Neural progenitor cell (in vitro differentiated cells): ENCODE results near the gene TSC2. TPM values are rescaled to one million over a fixed set of nuclear protein-coding genes. Genes with fewer than 3 reads are reported as not detected.
A peak's percentile ranks its signal among the peaks of the same experiment; 100 is the strongest.
"Not testable (repeated sequence)": the region's sequence is repeated elsewhere in the genome, so short reads cannot be mapped to it uniquely, and the experiment has no call there.

Source experiments
- DNase-seq: peaks from one replicate; pipeline ENCODE4 v3.0.0-alpha.2; 2016; ENCODE audit warnings: low spot score
- H2AFZ ChIP-seq: fragments of 200-600 bp; sonication (generic); replicated peaks from 2 replicates; pipeline ENCODE4 v1.6.1; 2016; ENCODE audit warnings: antibody characterized with exemption
- H3F3A ChIP-seq: fragments of 200-600 bp; sonication (generic); 2 replicates; pipeline ENCODE4 v1.6.1; 2016; ENCODE audit warnings: antibody characterized with exemption, low read depth
- H3K27ac ChIP-seq: fragments of 200-600 bp; sonication (generic); 2 replicates; pipeline ENCODE4 v1.5.1; 2016; ENCODE audit warnings: mild to moderate bottlenecking
- H3K27me3 ChIP-seq: fragments of 200-600 bp; sonication (generic); 2 replicates; pipeline ENCODE4 v1.6.1; 2016; ENCODE audit warnings: mild to moderate bottlenecking, moderate library complexity
- H3K36me3 ChIP-seq: fragments of 200-600 bp; sonication (generic); 2 replicates; pipeline ENCODE4 v1.5.1; 2016
- H3K4me1 ChIP-seq: fragments of 200-600 bp; sonication (generic); 2 replicates; pipeline ENCODE4 v1.6.1; 2016; ENCODE audit warnings: mixed run types
- H3K4me2 ChIP-seq: fragments of 200-600 bp; sonication (generic); 2 replicates; pipeline ENCODE4 v1.6.1; 2016
- H3K4me3 ChIP-seq: fragments of 200-600 bp; sonication (generic); 2 replicates; pipeline ENCODE4 v1.5.1; 2016
- H3K79me2 ChIP-seq: fragments of 200-600 bp; sonication (generic); 2 replicates; pipeline ENCODE4 v1.6.1; 2016; ENCODE audit warnings: low read depth
- H3K9ac ChIP-seq: fragments of 200-600 bp; sonication (generic); 2 replicates; pipeline ENCODE4 v1.6.1; 2016
- H3K9me3 ChIP-seq: fragments of 200-600 bp; sonication (generic); 2 replicates; pipeline ENCODE4 v1.5.1; 2016; ENCODE audit warnings: low read depth
- H4K20me1 ChIP-seq: fragments of 200-600 bp; sonication (generic); 2 replicates; pipeline ENCODE4 v1.6.1; 2016; ENCODE audit warnings: low read depth
- H3K27ac Mint-ChIP-seq: 3 replicates; pipeline ENCODE4 v1.8.0; 2021; ENCODE audit warnings: mixed read lengths
- H3K27me3 Mint-ChIP-seq: 2 replicates; pipeline ENCODE4 v1.8.0; 2022; ENCODE audit warnings: low read depth, mild to moderate bottlenecking, inconsistent platforms, moderate library complexity, mixed read lengths; ENCODE audit not compliant: insufficient read depth
- H3K36me3 Mint-ChIP-seq: 3 replicates; pipeline ENCODE4 v1.8.0; 2021; ENCODE audit warnings: mixed read lengths
- H3K4me1 Mint-ChIP-seq: 3 replicates; pipeline ENCODE4 v1.8.0; 2021; ENCODE audit warnings: mixed read lengths
- H3K4me3 Mint-ChIP-seq: 3 replicates; pipeline ENCODE4 v1.8.0; 2021; ENCODE audit warnings: mild to moderate bottlenecking, moderate library complexity, mixed read lengths
- H3K9me3 Mint-ChIP-seq: 3 replicates; pipeline ENCODE4 v1.8.0; 2020; ENCODE audit warnings: mixed read lengths
- CTCF ChIP-seq: fragments of 200-600 bp; sonication (generic); IDR thresholded peaks from 2 replicates; pipeline ENCODE4 v1.5.1; 2017; ENCODE audit warnings: antibody characterized with exemption, mild to moderate bottlenecking
- EZH2 ChIP-seq: fragments of 200-600 bp; sonication (generic); IDR thresholded peaks from 2 replicates; pipeline ENCODE4 v1.6.1; 2017; ENCODE audit warnings: antibody characterized with exemption, mild to moderate bottlenecking, moderate library complexity
- EZH2phosphoT487 ChIP-seq: fragments of 200-600 bp; sonication (generic); IDR thresholded peaks from 2 replicates; pipeline ENCODE4 v1.6.1; 2017; ENCODE audit warnings: antibody characterized with exemption
- total RNA-seq: library from RNA; depleted of rRNA; stranded (reverse); fragments of >200 nt; gene quantifications from 2 replicates; pipeline ENCODE4 v1.2.3, GENCODE V29; 2015; ENCODE audit warnings: low replicate concordance

TSC2 gene
- total RNA-seq, 1 donor from 2014 or later = 55.1 TPM

- Histone ChIP-seq H3K36me3 (no peaks in the 10 kb centered on the region), H4K20me1 (peaks cover 50% of the 10 kb centered on the region), H3K27ac (no peak overlapping the region), H3K4me2 (peak overlapping the region; percentile 89), H3K4me3 (peak overlapping the region; percentile 100), H3K79me2 (peaks cover 45% of the 10 kb centered on the region), H2AFZ (peak overlapping the region; percentile 44), H3K27me3 (no peaks in the 10 kb centered on the region), H3K9me3 (no peaks in the 10 kb centered on the region), H3F3A (peaks cover 27% of the 10 kb centered on the region), H3K9ac (peak overlapping the region; percentile 88), H3K4me1 (peaks cover 15% of the 10 kb centered on the region)
- TF ChIP-seq EZH2 (no peak), CTCF (no peak), EZH2phosphoT487 (no peak)
- Mint-ChIP-seq H3K4me3 (peak overlapping the region; percentile 88), H3K36me3 (peaks cover 3% of the 10 kb centered on the region), H3K9me3 (no peaks in the 10 kb centered on the region), H3K27ac (no peak overlapping the region), H3K4me1 (peaks cover 31% of the 10 kb centered on the region), H3K27me3 (peaks cover 2% of the 10 kb centered on the region)
- no peak for DNase-seq
Observed at GRCh38 chr16:2009164-2009711, 38.5 kb upstream of the TSC2 start.

GRCh38 chr16:2009791-2010510 is 37.8 kb upstream of the TSC2 start, which contains the start of gene ZNF598:
Gene ZNF598 (minus strand): TSS chr16:2009821.
- H3K27me3 Mint-ChIP-seq = peaks cover 2% of the 10 kb centered on the region
- no peaks in the 10 kb centered on the region for H3K36me3 ChIP-seq
- peaks cover 25% of the 10 kb centered on the region for H3K4me1 Mint-ChIP-seq
- peaks cover 20% of the 10 kb centered on the region for H3F3A ChIP-seq
- peak within 1 kb of the TSS; percentile 88 for H3K9ac ChIP-seq
- peak within 1 kb of the TSS; percentile 85 for H3K27ac Mint-ChIP-seq
- peak; percentile 96 for DNase-seq
- H2AFZ ChIP-seq = peak within 1 kb of the TSS; percentile 66
- TF ChIP-seq CTCF = no peak
- TF ChIP-seq EZH2phosphoT487 = no peak
- no peak for TF ChIP-seq EZH2
- peaks cover 44% of the 10 kb centered on the region for H3K79me2 ChIP-seq
- H3K27ac ChIP-seq = no peak within 1 kb of the TSS
- H3K9me3 ChIP-seq = no peaks in the 10 kb centered on the region
- H3K4me3 Mint-ChIP-seq = peak within 1 kb of the TSS; percentile 93
- peaks cover 12% of the 10 kb centered on the region for H3K4me1 ChIP-seq
- H3K4me3 ChIP-seq = peak within 1 kb of the TSS; percentile 100
- H4K20me1 ChIP-seq = peaks cover 43% of the 10 kb centered on the region
- no peaks in the 10 kb centered on the region for H3K9me3 Mint-ChIP-seq
- peaks cover 3% of the 10 kb centered on the region for H3K36me3 Mint-ChIP-seq
- no peaks in the 10 kb centered on the region for H3K27me3 ChIP-seq
- H3K4me2 ChIP-seq = peak within 1 kb of the TSS; percentile 89

- H3K4me3 Mint-ChIP-seq, H3K36me3 Mint-ChIP-seq, H3K27me3 Mint-ChIP-seq, H3K4me2 ChIP-seq, H3K27me3 ChIP-seq, H3K4me3 ChIP-seq, H3K9me3 ChIP-seq, H3K27ac Mint-ChIP-seq, H3K36me3 ChIP-seq, H3K9ac ChIP-seq, H3K9me3 Mint-ChIP-seq, H3K27ac ChIP-seq, DNase-seq, H2AFZ ChIP-seq: not testable (repeated sequence)
- Histone ChIP-seq H3F3A (peaks cover 14% of the 10 kb centered on the region), H3K4me1 (peaks cover 12% of the 10 kb centered on the region), H4K20me1 (peaks cover 25% of the 10 kb centered on the region), H3K79me2 (peaks cover 27% of the 10 kb centered on the region)
- peaks cover 20% of the 10 kb centered on the region for H3K4me1 Mint-ChIP-seq
Observed at GRCh38 chr16:2011726-2012125, 36.1 kb upstream of the TSC2 start.

GRCh38 chr16:2013527-2013926 is 34.3 kb upstream of the TSC2 start:
- Histone ChIP-seq H3K27ac (no peak overlapping the region), H3K36me3 (no peaks in the 10 kb centered on the region), H3K4me2 (no peak overlapping the region), H3K9me3 (no peaks in the 10 kb centered on the region), H3K79me2 (peaks cover 9% of the 10 kb centered on the region), H4K20me1 (peaks cover 7% of the 10 kb centered on the region), H3K4me3 (no peak overlapping the region), H3K4me1 (peaks cover 5% of the 10 kb centered on the region), H2AFZ (no peak overlapping the region), H3K27me3 (peaks cover 26% of the 10 kb centered on the region), H3F3A (peaks cover 14% of the 10 kb centered on the region), H3K9ac (no peak overlapping the region)
- H3K9me3 Mint-ChIP-seq = no peaks in the 10 kb centered on the region
- peak overlapping the region; percentile 18 for H3K4me3 Mint-ChIP-seq
- H3K27me3 Mint-ChIP-seq = peaks cover 9% of the 10 kb centered on the region
- no peak for TF ChIP-seq EZH2
- TF ChIP-seq EZH2phosphoT487 = no peak
- no peak for TF ChIP-seq CTCF
- no peak for DNase-seq
- H3K36me3 Mint-ChIP-seq = peaks cover under 1% of the 10 kb centered on the region
- peaks cover 11% of the 10 kb centered on the region for H3K4me1 Mint-ChIP-seq
- no peak overlapping the region for H3K27ac Mint-ChIP-seq
